Neutrophil (primary cell): ENCODE data around the gene DPF3.

ENCODE experiments used
- H3K27ac ChIP-seq: fragments of 200-600 bp; sonication (generic); 2 replicates; pipeline ENCODE4 v1.5.1; 2016; ENCODE audit warnings: mild to moderate bottlenecking, moderate library complexity
- H3K27me3 ChIP-seq: fragments of 200-600 bp; sonication (generic); 2 replicates; pipeline ENCODE4 v1.6.0; 2016; ENCODE audit warnings: mild to moderate bottlenecking
- H3K36me3 ChIP-seq: fragments of 200-600 bp; sonication (generic); 2 replicates; pipeline ENCODE4 v1.5.1; 2017
- H3K4me1 ChIP-seq, 2 experiments: fragments of 200-600 bp in 1 of 2; sonication (generic) in 1 of 2; 1 replicate in 1 of 2; 2 replicates in 1 of 2; pipeline versions ENCODE4 v1.5.1 to v1.6.1; 2013 to 2016; ENCODE audit warnings: low read depth in 1 of 2, low read length in 1 of 2, mild to moderate bottlenecking in 1 of 2, moderate library complexity in 1 of 2; ENCODE audit not compliant: control insufficient read depth in 1 of 2, insufficient read depth in 1 of 2
- H3K4me3 ChIP-seq, 2 experiments: fragments of 200-600 bp in 1 of 2; sonication (generic) in 1 of 2; 1 replicate in 1 of 2; 2 replicates in 1 of 2; pipeline ENCODE4 v1.5.1; 2013 to 2016; ENCODE audit warnings: low read depth in 1 of 2, low read length in 1 of 2, mild to moderate bottlenecking in 1 of 2, moderate library complexity in 1 of 2
- H3K9me3 ChIP-seq: fragments of 200-600 bp; sonication (generic); 2 replicates; pipeline ENCODE4 v1.5.1; 2016
- TF ChIP-seq, protein P1 (sequence below): fragments of 200-600 bp; sonication (generic); IDR thresholded peaks from 2 replicates; pipeline ENCODE4 v1.5.1; 2016; ENCODE audit warnings: antibody characterized with exemption

Gene DPF3

DNA sequence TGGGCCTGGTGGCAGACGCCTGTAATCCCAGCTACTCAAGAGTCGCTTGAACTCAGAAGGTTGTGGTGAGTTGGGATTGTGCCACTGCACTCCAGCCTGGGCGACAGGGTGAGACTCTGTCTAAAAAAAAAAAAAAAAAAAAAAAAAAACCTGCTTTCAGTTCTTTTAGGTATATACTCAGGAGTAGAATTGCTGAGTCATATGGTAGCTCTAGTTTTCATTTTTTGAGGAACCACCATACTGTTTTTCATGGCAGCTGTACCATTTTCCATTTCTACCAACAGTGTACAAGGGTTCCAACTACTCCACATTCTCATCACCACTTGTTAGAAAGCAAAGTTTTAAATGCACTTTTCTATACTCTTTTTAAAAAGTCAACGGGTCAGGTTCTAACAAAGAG lies 119.8 kb downstream of the DPF3 start:
- TF ChIP-seq, protein P1, sequence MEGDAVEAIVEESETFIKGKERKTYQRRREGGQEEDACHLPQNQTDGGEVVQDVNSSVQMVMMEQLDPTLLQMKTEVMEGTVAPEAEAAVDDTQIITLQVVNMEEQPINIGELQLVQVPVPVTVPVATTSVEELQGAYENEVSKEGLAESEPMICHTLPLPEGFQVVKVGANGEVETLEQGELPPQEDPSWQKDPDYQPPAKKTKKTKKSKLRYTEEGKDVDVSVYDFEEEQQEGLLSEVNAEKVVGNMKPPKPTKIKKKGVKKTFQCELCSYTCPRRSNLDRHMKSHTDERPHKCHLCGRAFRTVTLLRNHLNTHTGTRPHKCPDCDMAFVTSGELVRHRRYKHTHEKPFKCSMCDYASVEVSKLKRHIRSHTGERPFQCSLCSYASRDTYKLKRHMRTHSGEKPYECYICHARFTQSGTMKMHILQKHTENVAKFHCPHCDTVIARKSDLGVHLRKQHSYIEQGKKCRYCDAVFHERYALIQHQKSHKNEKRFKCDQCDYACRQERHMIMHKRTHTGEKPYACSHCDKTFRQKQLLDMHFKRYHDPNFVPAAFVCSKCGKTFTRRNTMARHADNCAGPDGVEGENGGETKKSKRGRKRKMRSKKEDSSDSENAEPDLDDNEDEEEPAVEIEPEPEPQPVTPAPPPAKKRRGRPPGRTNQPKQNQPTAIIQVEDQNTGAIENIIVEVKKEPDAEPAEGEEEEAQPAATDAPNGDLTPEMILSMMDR = no peak
- Histone ChIP-seq H3K27me3 (no peaks in the 10 kb centered on the region), H3K4me3 (no peak overlapping the region), H3K4me1 (no peaks in the 10 kb centered on the region), H3K27ac (no peak overlapping the region), H3K36me3 (no peaks in the 10 kb centered on the region), H3K9me3 (no peaks in the 10 kb centered on the region)

DNA sequence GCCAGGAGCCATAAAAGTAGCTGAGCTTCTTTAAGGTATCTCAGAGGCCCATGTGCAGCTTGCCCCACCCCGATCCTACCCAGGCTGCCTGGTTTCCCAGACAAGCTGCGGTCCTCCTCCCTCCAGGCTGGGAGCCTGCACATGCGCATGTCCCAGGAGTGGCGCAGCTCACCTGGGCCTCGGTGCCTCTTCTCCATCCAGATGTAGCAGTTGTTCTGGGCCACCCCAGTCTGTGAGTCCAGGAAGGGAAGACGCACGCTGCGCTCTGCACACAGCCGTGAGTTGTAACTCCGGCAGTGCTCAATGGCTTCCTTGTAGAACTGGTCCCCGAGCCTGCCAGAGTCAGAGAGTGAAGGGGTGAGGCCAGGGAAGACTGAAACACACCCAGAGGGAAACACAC lies 122.3 kb downstream of the DPF3 start:
- TF ChIP-seq, protein P1 = no peak
- no peak overlapping the region for H3K27ac ChIP-seq
- H3K27me3 ChIP-seq = no peaks in the 10 kb centered on the region
- no peaks in the 10 kb centered on the region for H3K9me3 ChIP-seq
- no peak overlapping the region for H3K4me3 ChIP-seq
- H3K4me1 ChIP-seq = no peaks in the 10 kb centered on the region
- no peaks in the 10 kb centered on the region for H3K36me3 ChIP-seq

DNA sequence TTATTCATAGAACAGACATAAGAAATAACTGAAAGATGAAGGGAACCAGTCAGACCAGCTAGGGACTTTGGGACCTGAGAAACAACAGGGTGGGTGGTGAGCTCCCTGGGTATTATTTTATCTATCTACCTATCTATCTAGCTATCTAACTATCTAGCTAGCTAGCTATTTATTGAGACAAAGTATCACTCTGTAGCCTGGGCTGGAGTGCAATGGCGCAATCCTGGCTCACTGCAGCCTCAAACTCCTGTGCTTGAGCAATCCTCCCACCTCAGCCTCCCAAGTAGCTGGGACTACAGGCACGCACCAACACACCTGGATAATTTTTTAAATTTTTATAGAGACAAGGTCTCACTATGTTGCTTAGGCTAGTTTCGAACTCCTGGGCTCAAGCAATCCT lies 127.6 kb downstream of the DPF3 start:
- no peaks in the 10 kb centered on the region for H3K27me3 ChIP-seq
- no peak overlapping the region for H3K27ac ChIP-seq
- H3K4me3 ChIP-seq = no peak overlapping the region
- TF ChIP-seq, protein P1 = no peak
- no peaks in the 10 kb centered on the region for H3K4me1 ChIP-seq
- no peaks in the 10 kb centered on the region for H3K36me3 ChIP-seq
- H3K9me3 ChIP-seq = no peaks in the 10 kb centered on the region

DNA sequence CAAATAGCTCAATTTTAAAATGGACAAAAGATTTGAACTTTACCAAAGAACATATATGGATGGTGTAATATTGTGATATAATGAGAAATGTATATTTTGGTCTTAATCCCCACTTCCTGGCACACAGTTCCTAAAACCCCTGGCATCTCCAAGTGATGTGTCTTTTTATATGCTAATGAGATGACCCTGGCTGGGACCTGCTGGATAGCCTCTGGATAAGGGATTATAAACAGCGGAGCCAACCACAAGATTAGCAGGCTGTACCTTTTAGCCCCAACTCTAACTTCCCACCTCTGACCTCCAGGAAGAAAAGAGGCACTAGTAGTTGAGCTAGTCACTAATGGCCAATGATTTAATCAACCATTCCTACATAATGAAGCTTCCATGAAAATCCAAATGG lies 130.0 kb downstream of the DPF3 start:
- H3K4me3 ChIP-seq = no peak overlapping the region
- no peaks in the 10 kb centered on the region for H3K27me3 ChIP-seq
- no peak overlapping the region for H3K27ac ChIP-seq
- no peaks in the 10 kb centered on the region for H3K9me3 ChIP-seq
- TF ChIP-seq, protein P1 = no peak
- H3K36me3 ChIP-seq = no peaks in the 10 kb centered on the region
- no peaks in the 10 kb centered on the region for H3K4me1 ChIP-seq

DNA sequence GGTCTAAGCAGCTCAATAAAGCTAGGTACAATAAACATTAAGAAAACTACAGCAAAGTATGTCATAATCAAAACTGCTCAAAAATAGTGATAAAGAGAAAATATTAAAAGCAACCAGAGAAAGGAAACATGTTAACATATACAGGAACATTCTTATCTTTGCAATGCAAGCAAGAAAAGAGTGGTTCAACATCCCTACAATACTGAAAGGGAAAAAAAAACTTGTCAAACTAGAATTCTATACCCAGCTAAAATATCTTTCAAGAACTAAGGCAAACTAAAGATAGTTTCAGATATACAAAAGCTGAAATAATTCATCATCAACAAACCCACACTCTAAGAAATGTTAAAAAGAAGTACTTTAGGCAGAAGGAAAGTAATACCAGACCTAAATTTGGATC lies 134.2 kb downstream of the DPF3 start:
- Histone ChIP-seq H3K27ac (no peak overlapping the region), H3K4me1 (no peaks in the 10 kb centered on the region), H3K4me3 (no peak overlapping the region), H3K27me3 (no peaks in the 10 kb centered on the region), H3K9me3 (no peaks in the 10 kb centered on the region), H3K36me3 (no peaks in the 10 kb centered on the region)
- TF ChIP-seq, protein P1 = no peak

DNA sequence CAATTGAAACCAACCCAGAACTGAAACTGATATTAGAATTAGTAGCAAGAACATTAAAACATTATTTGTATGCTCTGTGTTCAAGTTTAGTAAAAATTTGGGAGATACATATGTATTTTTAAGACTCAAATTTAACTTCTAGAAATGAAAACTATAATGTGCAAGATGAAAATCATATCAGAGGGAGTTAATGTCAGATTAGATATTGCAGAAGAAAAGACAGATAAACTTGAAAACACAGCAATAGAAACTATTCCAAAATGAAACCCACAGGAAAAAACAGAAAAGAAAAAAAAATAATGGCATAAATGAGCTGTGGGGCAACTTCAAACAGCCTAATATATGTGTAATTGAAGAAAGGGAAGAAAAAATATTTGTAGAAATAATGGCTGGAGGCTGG lies 134.9 kb downstream of the DPF3 start:
- no peaks in the 10 kb centered on the region for H3K27me3 ChIP-seq
- no peaks in the 10 kb centered on the region for H3K4me1 ChIP-seq
- H3K36me3 ChIP-seq = no peaks in the 10 kb centered on the region
- no peak overlapping the region for H3K4me3 ChIP-seq
- TF ChIP-seq, protein P1 = no peak
- no peak overlapping the region for H3K27ac ChIP-seq
- H3K9me3 ChIP-seq = no peaks in the 10 kb centered on the region
